Hepatocyte (in vitro differentiated cells): Measurements from ENCODE around the gene TRIOBP.

Experiments
- EZH2 ChIP-seq: fragments of 200-600 bp; sonication (generic); IDR thresholded peaks from 2 replicates; pipeline ENCODE4 v1.6.1; 2016; ENCODE audit warnings: antibody characterized with exemption, mild to moderate bottlenecking, borderline replicate concordance
- TF ChIP-seq, protein P1 (sequence below): fragments of 200-600 bp; sonication (generic); IDR thresholded peaks from 2 replicates; pipeline ENCODE4 v1.5.1; 2016; ENCODE audit warnings: antibody characterized with exemption, mild to moderate bottlenecking; ENCODE audit not compliant: poor library complexity

- TF ChIP-seq, protein P1, sequence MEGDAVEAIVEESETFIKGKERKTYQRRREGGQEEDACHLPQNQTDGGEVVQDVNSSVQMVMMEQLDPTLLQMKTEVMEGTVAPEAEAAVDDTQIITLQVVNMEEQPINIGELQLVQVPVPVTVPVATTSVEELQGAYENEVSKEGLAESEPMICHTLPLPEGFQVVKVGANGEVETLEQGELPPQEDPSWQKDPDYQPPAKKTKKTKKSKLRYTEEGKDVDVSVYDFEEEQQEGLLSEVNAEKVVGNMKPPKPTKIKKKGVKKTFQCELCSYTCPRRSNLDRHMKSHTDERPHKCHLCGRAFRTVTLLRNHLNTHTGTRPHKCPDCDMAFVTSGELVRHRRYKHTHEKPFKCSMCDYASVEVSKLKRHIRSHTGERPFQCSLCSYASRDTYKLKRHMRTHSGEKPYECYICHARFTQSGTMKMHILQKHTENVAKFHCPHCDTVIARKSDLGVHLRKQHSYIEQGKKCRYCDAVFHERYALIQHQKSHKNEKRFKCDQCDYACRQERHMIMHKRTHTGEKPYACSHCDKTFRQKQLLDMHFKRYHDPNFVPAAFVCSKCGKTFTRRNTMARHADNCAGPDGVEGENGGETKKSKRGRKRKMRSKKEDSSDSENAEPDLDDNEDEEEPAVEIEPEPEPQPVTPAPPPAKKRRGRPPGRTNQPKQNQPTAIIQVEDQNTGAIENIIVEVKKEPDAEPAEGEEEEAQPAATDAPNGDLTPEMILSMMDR: no peak
- no peak for TF ChIP-seq EZH2
Observed at GRCh38 chr22:37758694-37759093, 61.8 kb downstream of the TRIOBP start.
